ENCODE measurements around the gene AAGAB. TPM values are rescaled to one million over a fixed set of nuclear protein-coding genes. Genes with fewer than 3 reads are reported as not detected.
A peak's percentile ranks its signal among the peaks of the same experiment; 100 is the strongest.

Gene AAGAB
- total and polyA plus RNA-seq, 5 donors from 2014 or later: 28.1 to 67.5 (median 54.3) TPM

DNA sequence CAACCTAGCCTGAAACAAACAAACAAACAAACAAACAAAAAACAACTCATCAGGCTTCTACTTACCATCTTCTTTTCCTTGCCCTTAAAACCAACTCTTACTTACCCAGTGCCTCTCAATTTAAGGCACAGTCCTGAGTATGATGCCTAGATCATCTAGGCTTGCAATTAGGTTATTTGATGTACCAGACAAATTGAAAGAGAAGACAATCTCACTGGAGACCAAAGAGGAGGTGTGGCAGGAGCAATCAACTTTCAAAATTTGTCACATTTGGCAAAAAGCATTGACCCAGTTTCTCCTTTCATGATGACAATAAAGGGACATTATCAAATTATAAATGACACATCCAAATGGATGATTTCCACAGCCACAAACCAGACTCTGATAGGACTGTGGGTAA is 36.0 kb downstream of the AAGAB start:
- peaks cover 15% of the 10 kb centered on the region for H3K36me3 ChIP-seq (ENCODE audit: control insufficient read depth, insufficient read depth, low read length)
- H3K27me3 ChIP-seq (ENCODE audit: control insufficient read depth, insufficient read depth, low read length): no peaks in the 10 kb centered on the region
- no peak overlapping the region for H3K4me3 Mint-ChIP-seq
- DNase-seq: no peak
- no peaks in the 10 kb centered on the region for H3K4me1 ChIP-seq (ENCODE audit: control insufficient read depth, insufficient read depth, low read length, poor library complexity, severe bottlenecking)
- H3K36me3 Mint-ChIP-seq: peaks cover 33% of the 10 kb centered on the region
- peaks cover 0 to 11% (median 4%) of the 10 kb centered on the region in 4 donors for H3K4me1 Mint-ChIP-seq
- H3K9me3 Mint-ChIP-seq: no peaks in the 10 kb centered on the region
- no peaks in the 10 kb centered on the region for H3K9me3 ChIP-seq (ENCODE audit: control insufficient read depth in 2 of 2, low read length in 2 of 2)
- no peak overlapping the region for H3K27ac Mint-ChIP-seq
- H3K27me3 Mint-ChIP-seq: no peaks in the 10 kb centered on the region
- ATAC-seq (ENCODE audit: low read depth in 2 of 2): no peak
- H3K4me3 ChIP-seq (ENCODE audit: low read depth, low read length): no peak overlapping the region
- no peak overlapping the region for H3K27ac ChIP-seq (ENCODE audit: insufficient read depth, low read length, poor library complexity, severe bottlenecking)

- Histone ChIP-seq H3K4me1 (ENCODE audit: control insufficient read depth, insufficient read depth, low read length, poor library complexity, severe bottlenecking) (no peaks in the 10 kb centered on the region), H3K27ac (ENCODE audit: insufficient read depth, low read length, poor library complexity, severe bottlenecking) (no peak overlapping the region), H3K4me3 (ENCODE audit: low read depth, low read length) (no peak overlapping the region), H3K27me3 (ENCODE audit: control insufficient read depth, insufficient read depth, low read length) (no peaks in the 10 kb centered on the region), H3K9me3 (ENCODE audit: control insufficient read depth in 2 of 2, low read length in 2 of 2) (no peaks in the 10 kb centered on the region), H3K36me3 (ENCODE audit: control insufficient read depth, insufficient read depth, low read length) (peaks cover 15% of the 10 kb centered on the region)
- DNase-seq (no peak), ATAC-seq (ENCODE audit: low read depth in 2 of 2) (no peak)
- Mint-ChIP-seq H3K9me3 (no peaks in the 10 kb centered on the region), H3K36me3 (peaks cover 33% of the 10 kb centered on the region), H3K27ac (no peak overlapping the region), H3K27me3 (no peaks in the 10 kb centered on the region), H3K4me1 (peaks cover 0 to 11% (median 4%) of the 10 kb centered on the region in 4 donors), H3K4me3 (no peak overlapping the region)
Observed at GRCh38 chr15:67216859-67217258, 37.6 kb downstream of the AAGAB start.

DNA sequence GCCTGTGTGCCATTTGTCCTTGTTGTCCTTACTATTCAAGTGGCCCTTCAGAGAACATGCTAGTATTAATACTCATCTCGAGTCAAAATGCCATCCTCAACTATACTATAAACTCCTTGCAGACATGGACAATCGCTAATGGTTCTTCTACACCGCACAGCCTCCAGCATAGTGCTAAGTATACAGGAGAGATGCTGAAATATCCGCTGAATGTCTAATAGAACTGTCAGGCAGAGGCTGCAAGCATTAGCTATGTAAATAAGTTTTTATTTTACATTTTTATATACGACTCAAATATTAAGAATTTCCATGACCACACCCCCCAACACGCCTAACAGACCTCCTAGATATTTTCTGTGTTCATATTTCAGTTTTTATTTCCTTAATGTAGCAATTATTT is 39.4 kb downstream of the AAGAB start:
- no peak overlapping the region for H3K4me3 ChIP-seq (ENCODE audit: low read depth, low read length)
- H3K9me3 Mint-ChIP-seq: no peaks in the 10 kb centered on the region
- no peak for ATAC-seq (ENCODE audit: low read depth in 2 of 2)

GRCh38 chr15:67212684-67213367 is 41.6 kb downstream of the AAGAB start:
- Histone ChIP-seq H3K4me1 (ENCODE audit: control insufficient read depth, insufficient read depth, low read length, poor library complexity, severe bottlenecking) (no peaks in the 10 kb centered on the region), H3K9me3 (ENCODE audit: control insufficient read depth in 2 of 2, low read length in 2 of 2) (no peaks in the 10 kb centered on the region), H3K4me3 (ENCODE audit: low read depth, low read length) (no peak overlapping the region), H3K27ac (ENCODE audit: insufficient read depth, low read length, poor library complexity, severe bottlenecking) (no peak overlapping the region), H3K27me3 (ENCODE audit: control insufficient read depth, insufficient read depth, low read length) (no peaks in the 10 kb centered on the region), H3K36me3 (ENCODE audit: control insufficient read depth, insufficient read depth, low read length) (peaks cover 15% of the 10 kb centered on the region)
- no peak for DNase-seq
- H3K9me3 Mint-ChIP-seq: no peaks in the 10 kb centered on the region
- H3K36me3 Mint-ChIP-seq: peaks cover 25% of the 10 kb centered on the region
- H3K27ac Mint-ChIP-seq: no peak overlapping the region
- no peak for ATAC-seq (ENCODE audit: low read depth in 2 of 2)
- H3K27me3 Mint-ChIP-seq: no peaks in the 10 kb centered on the region
- H3K4me1 Mint-ChIP-seq: peaks cover 0 to 5% (median 2%) of the 10 kb centered on the region in 4 donors
- H3K4me3 Mint-ChIP-seq: no peak overlapping the region

More for the DNA sequence above, 39.4 kb downstream of the AAGAB start:
- H3K4me1 Mint-ChIP-seq: peaks cover 0 to 11% (median 8%) of the 10 kb centered on the region in 4 donors
- Histone ChIP-seq H3K36me3 (ENCODE audit: control insufficient read depth, insufficient read depth, low read length) (peaks cover 9% of the 10 kb centered on the region), H3K4me1 (ENCODE audit: control insufficient read depth, insufficient read depth, low read length, poor library complexity, severe bottlenecking) (no peaks in the 10 kb centered on the region), H3K27ac (ENCODE audit: insufficient read depth, low read length, poor library complexity, severe bottlenecking) (no peak overlapping the region), H3K9me3 (ENCODE audit: control insufficient read depth in 2 of 2, low read length in 2 of 2) (no peaks in the 10 kb centered on the region), H3K27me3 (ENCODE audit: control insufficient read depth, insufficient read depth, low read length) (no peaks in the 10 kb centered on the region)
- no peak overlapping the region for H3K4me3 Mint-ChIP-seq
- no peak overlapping the region for H3K27ac Mint-ChIP-seq
- DNase-seq: no peak
- H3K27me3 Mint-ChIP-seq: no peaks in the 10 kb centered on the region
- peaks cover 32% of the 10 kb centered on the region for H3K36me3 Mint-ChIP-seq

DNA sequence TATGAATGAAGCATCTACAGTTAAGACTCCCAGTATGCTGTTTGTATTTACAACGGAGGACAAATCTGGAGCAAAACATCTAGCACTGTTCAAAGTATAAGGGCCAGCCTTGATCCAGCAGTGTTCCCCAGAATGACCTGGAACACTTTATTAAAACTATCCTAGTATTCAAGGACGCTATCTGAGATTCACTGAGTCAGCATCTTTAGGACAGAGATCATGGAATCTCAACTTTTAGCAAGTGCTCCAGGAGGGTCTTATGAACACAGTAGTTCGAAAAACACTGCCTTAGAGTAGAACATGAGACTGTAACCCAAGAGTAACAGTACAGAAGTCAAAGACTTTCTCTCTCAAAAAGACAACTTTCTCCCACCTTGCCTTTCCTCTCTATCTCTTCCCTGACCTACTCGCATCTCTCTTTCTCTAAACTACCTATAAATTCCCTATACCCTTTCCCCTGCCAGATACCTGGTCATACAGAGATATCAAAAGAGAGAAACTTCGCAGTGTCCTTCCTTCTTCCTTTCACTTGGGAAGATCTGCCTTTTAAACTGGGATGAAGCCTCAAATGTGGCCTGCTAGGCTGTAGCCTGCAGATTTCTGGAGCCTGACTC is 43.8 kb downstream of the AAGAB start:
- no peak overlapping the region for H3K4me3 ChIP-seq (ENCODE audit: low read depth, low read length)
- DNase-seq (no peak), ATAC-seq (ENCODE audit: low read depth in 2 of 2) (no peak)
- Mint-ChIP-seq H3K4me3 (no peak overlapping the region), H3K9me3 (no peaks in the 10 kb centered on the region), H3K27ac (peak overlapping the region in 2 of 3 donors; percentile 3 to 78), H3K27me3 (no peaks in the 10 kb centered on the region), H3K4me1 (peaks cover 0 to 5% (median under 1%) of the 10 kb centered on the region in 4 donors), H3K36me3 (peaks cover 26% of the 10 kb centered on the region)
- H3K36me3 ChIP-seq (ENCODE audit: control insufficient read depth, insufficient read depth, low read length): peaks cover 32% of the 10 kb centered on the region
- no peaks in the 10 kb centered on the region for H3K27me3 ChIP-seq (ENCODE audit: control insufficient read depth, insufficient read depth, low read length)
- H3K4me1 ChIP-seq (ENCODE audit: control insufficient read depth, insufficient read depth, low read length, poor library complexity, severe bottlenecking): no peaks in the 10 kb centered on the region
- H3K9me3 ChIP-seq (ENCODE audit: control insufficient read depth in 2 of 2, low read length in 2 of 2): no peaks in the 10 kb centered on the region
- no peak overlapping the region for H3K27ac ChIP-seq (ENCODE audit: insufficient read depth, low read length, poor library complexity, severe bottlenecking)

GRCh38 chr15:67208396-67208795 is 46.1 kb downstream of the AAGAB start:
- Mint-ChIP-seq H3K27me3 (no peaks in the 10 kb centered on the region), H3K4me1 (peaks cover 0 to 5% (median 2%) of the 10 kb centered on the region in 4 donors), H3K4me3 (no peak overlapping the region), H3K27ac (peak overlapping the region in 1 of 3 donors; percentile 9), H3K36me3 (peaks cover 41% of the 10 kb centered on the region), H3K9me3 (no peaks in the 10 kb centered on the region)
- ATAC-seq (ENCODE audit: low read depth in 2 of 2) (no peak), DNase-seq (no peak)
- Histone ChIP-seq H3K27me3 (ENCODE audit: control insufficient read depth, insufficient read depth, low read length) (no peaks in the 10 kb centered on the region), H3K9me3 (ENCODE audit: control insufficient read depth in 2 of 2, low read length in 2 of 2) (no peaks in the 10 kb centered on the region), H3K27ac (ENCODE audit: insufficient read depth, low read length, poor library complexity, severe bottlenecking) (no peak overlapping the region), H3K36me3 (ENCODE audit: control insufficient read depth, insufficient read depth, low read length) (peaks cover 47% of the 10 kb centered on the region), H3K4me3 (ENCODE audit: low read depth, low read length) (no peak overlapping the region), H3K4me1 (ENCODE audit: control insufficient read depth, insufficient read depth, low read length, poor library complexity, severe bottlenecking) (no peaks in the 10 kb centered on the region)

GRCh38 chr15:67207555-67208207 is 46.8 kb downstream of the AAGAB start:
- no peaks in the 10 kb centered on the region for H3K9me3 Mint-ChIP-seq
- H3K27me3 Mint-ChIP-seq: no peaks in the 10 kb centered on the region
- Histone ChIP-seq H3K27me3 (ENCODE audit: control insufficient read depth, insufficient read depth, low read length) (no peaks in the 10 kb centered on the region), H3K4me3 (ENCODE audit: low read depth, low read length) (no peak overlapping the region), H3K27ac (ENCODE audit: insufficient read depth, low read length, poor library complexity, severe bottlenecking) (no peak overlapping the region), H3K4me1 (ENCODE audit: control insufficient read depth, insufficient read depth, low read length, poor library complexity, severe bottlenecking) (no peaks in the 10 kb centered on the region), H3K9me3 (ENCODE audit: control insufficient read depth in 2 of 2, low read length in 2 of 2) (no peaks in the 10 kb centered on the region), H3K36me3 (ENCODE audit: control insufficient read depth, insufficient read depth, low read length) (peaks cover 54% of the 10 kb centered on the region)
- DNase-seq (no peak), ATAC-seq (ENCODE audit: low read depth in 2 of 2) (no peak)
- H3K4me1 Mint-ChIP-seq: peaks cover 0 to 5% (median 2%) of the 10 kb centered on the region in 4 donors
- H3K27ac Mint-ChIP-seq: no peak overlapping the region
- H3K36me3 Mint-ChIP-seq: peaks cover 46% of the 10 kb centered on the region
- H3K4me3 Mint-ChIP-seq: no peak overlapping the region
